ENCODE measurements around the gene SH3RF3.

Gene SH3RF3

DNA sequence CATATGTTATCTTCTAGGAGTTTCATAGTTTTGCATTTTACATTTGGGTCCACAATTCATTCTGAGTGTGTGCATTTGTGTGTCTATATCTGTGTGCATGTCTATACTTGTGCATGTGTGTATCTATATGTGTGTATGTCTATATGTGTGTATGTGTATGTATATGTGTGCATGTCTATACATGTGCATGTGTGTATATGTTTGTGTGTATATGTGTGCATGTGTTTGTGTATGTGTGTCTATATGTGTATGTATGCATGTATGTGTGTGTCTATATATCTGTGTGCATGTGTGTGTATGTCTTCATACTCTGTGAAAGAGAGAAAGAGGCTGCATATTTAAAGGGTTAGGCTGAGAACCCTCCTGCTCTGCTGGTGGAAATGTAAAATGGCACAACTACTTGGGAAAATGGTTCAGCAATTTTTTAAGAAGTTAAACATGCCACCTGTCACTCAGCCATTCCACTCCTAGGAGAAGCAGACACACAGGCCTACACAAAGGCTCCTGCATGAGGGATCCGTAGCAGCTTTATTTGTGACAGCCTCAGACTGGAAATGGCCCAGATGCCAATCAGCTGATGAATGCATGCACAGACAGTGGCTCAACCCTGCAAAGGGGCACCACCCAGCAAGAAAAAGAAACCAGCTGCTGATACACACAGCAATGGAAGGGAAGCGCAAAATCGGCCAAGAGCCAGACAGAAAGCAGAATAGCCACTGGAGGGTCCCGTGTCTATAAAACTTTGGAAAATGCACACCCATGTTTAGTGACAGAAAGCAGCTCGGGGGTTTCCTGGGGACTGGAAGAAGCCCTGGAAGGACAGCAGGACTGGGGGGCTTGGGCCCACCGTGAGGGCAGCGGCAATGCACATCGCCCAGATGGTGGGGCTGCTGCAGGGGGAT is 337.9 kb downstream of the SH3RF3 start:
- no peak overlapping the region for H3K4me3 ChIP-seq (ENCODE audit: low read depth, low read length)
- TF ChIP-seq, protein P1, sequence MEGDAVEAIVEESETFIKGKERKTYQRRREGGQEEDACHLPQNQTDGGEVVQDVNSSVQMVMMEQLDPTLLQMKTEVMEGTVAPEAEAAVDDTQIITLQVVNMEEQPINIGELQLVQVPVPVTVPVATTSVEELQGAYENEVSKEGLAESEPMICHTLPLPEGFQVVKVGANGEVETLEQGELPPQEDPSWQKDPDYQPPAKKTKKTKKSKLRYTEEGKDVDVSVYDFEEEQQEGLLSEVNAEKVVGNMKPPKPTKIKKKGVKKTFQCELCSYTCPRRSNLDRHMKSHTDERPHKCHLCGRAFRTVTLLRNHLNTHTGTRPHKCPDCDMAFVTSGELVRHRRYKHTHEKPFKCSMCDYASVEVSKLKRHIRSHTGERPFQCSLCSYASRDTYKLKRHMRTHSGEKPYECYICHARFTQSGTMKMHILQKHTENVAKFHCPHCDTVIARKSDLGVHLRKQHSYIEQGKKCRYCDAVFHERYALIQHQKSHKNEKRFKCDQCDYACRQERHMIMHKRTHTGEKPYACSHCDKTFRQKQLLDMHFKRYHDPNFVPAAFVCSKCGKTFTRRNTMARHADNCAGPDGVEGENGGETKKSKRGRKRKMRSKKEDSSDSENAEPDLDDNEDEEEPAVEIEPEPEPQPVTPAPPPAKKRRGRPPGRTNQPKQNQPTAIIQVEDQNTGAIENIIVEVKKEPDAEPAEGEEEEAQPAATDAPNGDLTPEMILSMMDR (IDR thresholded peaks at IDR 0.05; ENCODE audit: borderline replicate concordance, insufficient read depth, low read depth, low read length) = no peak

DNA sequence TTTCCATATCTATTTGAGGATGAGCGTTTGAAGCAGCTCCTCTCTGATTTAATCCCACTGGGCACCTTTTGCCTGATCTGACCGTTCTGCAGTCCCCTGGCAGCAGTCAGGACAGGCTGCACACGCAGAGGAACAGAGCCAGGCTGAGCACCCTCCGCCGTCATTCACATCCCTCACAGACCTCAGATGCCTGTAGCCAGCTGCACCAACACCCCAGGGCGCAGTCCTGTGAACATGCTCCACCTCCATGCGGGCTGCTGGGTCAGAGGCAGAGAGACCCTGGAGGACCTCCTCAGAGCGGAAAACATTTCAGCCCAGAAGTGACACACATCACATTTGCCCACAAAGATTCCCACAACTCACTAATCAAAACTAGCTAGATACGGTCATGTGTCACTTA is 338.7 kb downstream of the SH3RF3 start:
- H3K4me3 ChIP-seq (ENCODE audit: low read depth, low read length) = no peak overlapping the region
- TF ChIP-seq, protein P1 (IDR thresholded peaks at IDR 0.05; ENCODE audit: borderline replicate concordance, insufficient read depth, low read depth, low read length) = no peak

DNA sequence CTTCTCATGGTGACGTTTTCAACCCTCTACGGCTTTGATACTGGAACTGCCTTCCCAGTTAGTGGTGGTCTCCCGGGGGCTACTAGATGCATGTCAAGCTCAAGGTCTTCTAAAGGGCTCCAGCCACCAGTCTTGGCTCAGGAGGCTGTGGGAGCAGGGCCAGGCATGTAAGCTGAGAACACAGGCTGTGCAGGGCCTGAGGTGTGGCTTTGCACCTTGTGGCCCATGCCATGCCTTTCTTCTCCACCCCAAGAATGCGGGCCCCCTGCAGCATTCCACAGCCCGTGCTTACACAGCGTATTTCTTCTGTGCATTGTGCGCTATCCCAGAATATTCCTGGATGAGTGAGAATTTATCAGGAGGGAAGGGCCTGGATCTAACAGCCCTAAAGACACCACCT is 339.9 kb downstream of the SH3RF3 start:
- no peak overlapping the region for H3K4me3 ChIP-seq (ENCODE audit: low read depth, low read length)
- TF ChIP-seq, protein P1 (IDR thresholded peaks at IDR 0.05; ENCODE audit: borderline replicate concordance, insufficient read depth, low read depth, low read length) = no peak

DNA sequence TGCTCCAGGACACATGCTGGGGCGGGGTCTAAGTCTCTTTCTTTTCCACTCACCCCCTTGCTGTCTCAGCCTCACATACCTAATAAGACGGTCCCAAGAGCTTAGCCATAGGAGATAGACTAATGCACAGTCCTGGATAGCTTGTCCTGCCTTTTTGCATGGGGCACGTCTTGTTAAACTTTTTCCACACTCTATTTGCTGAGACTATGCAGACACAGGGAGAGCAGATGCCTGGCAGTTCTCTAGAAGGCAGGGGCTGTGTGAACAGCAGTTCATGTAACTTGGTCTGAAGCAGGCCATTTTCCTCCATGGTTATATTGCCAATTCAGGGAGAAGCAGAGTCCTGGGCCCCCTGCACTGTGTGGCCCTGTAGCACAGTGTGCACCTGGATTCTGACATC is 342.7 kb downstream of the SH3RF3 start:
- TF ChIP-seq, protein P1 (IDR thresholded peaks at IDR 0.05; ENCODE audit: borderline replicate concordance, insufficient read depth, low read depth, low read length) = no peak
- no peak overlapping the region for H3K4me3 ChIP-seq (ENCODE audit: low read depth, low read length)

DNA sequence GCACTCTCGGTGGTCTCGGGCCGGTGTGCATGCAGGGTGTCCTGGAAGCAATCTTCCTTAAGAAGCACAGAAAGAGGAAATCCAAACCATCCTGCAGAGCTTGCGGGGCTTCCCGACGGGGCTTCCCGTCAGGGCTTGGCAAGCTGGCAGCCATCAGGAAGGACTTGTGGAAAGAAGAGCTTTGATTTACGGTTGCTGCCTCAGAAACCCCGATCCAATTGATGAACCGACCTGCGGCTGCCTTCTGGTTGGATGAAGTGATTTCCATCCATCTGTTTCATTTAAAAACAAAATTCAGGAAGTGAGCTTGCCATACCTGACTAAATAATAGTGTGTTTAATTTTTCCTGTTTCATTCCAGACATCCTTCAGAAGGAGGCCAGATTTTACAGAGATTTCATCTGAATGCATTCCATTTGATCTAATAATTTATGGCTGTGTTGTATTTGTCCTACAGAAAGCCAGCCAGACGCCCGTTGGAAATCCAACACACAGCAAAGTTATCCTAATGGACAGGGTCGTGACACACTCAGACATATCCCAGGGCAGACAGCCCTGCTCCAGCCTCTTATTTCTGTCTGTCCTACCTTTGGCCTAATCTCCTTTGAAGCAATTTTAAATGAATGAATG is 343.4 kb downstream of the SH3RF3 start:
- H3K4me3 ChIP-seq (ENCODE audit: low read depth, low read length) = no peak overlapping the region
- TF ChIP-seq, protein P1 (IDR thresholded peaks at IDR 0.05; ENCODE audit: borderline replicate concordance, insufficient read depth, low read depth, low read length) = no peak

DNA sequence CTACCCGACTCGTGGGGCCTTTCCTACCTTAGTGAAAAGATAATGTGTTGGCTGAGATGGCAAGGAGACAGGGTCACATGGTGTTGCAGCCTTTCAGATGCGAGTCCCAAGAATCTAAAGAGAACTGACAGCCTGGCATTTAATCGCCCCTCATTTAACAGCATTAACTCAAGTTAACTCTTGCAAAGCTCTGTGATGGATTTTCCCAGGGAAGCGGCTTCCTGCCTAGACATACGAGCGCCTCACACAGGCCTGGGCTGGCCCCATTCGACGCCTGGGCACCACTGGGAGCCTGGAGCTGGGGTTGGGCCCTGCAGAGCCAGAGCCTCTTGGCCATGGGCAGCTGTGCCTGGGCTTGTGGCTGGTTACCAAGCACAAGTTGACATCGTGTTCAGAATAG is 344.0 kb downstream of the SH3RF3 start:
- no peak overlapping the region for H3K4me3 ChIP-seq (ENCODE audit: low read depth, low read length)
- TF ChIP-seq, protein P1 (IDR thresholded peaks at IDR 0.05; ENCODE audit: borderline replicate concordance, insufficient read depth, low read depth, low read length) = no peak
